ENCODE measurements around the gene CRYM.

The CRYM gene

GRCh38 chr16:21264571-21265036, 13.5 kb downstream of the CRYM start:
- DNase-seq (ENCODE audit: low read depth), result no peak
- no peak overlapping the region for H3K4me3 ChIP-seq (ENCODE audit: low read length)
- TF ChIP-seq, protein P1, sequence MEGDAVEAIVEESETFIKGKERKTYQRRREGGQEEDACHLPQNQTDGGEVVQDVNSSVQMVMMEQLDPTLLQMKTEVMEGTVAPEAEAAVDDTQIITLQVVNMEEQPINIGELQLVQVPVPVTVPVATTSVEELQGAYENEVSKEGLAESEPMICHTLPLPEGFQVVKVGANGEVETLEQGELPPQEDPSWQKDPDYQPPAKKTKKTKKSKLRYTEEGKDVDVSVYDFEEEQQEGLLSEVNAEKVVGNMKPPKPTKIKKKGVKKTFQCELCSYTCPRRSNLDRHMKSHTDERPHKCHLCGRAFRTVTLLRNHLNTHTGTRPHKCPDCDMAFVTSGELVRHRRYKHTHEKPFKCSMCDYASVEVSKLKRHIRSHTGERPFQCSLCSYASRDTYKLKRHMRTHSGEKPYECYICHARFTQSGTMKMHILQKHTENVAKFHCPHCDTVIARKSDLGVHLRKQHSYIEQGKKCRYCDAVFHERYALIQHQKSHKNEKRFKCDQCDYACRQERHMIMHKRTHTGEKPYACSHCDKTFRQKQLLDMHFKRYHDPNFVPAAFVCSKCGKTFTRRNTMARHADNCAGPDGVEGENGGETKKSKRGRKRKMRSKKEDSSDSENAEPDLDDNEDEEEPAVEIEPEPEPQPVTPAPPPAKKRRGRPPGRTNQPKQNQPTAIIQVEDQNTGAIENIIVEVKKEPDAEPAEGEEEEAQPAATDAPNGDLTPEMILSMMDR (conservative IDR thresholded peaks at IDR 0.05; ENCODE audit: low read depth, low read length), result no peak

GRCh38 chr16:21263640-21264570, 14.2 kb downstream of the CRYM start:
- DNase-seq (ENCODE audit: low read depth), result no peak
- TF ChIP-seq, protein P1 (conservative IDR thresholded peaks at IDR 0.05; ENCODE audit: low read depth, low read length), result no peak
- no peak overlapping the region for H3K4me3 ChIP-seq (ENCODE audit: low read length)

GRCh38 chr16:21262779-21263639, 15.1 kb downstream of the CRYM start:
- H3K4me3 ChIP-seq (ENCODE audit: low read length), result no peak overlapping the region
- no peak for DNase-seq (ENCODE audit: low read depth)
- TF ChIP-seq, protein P1 (conservative IDR thresholded peaks at IDR 0.05; ENCODE audit: low read depth, low read length), result no peak

GRCh38 chr16:21260870-21261791, 17.0 kb downstream of the CRYM start:
- TF ChIP-seq, protein P1 (conservative IDR thresholded peaks at IDR 0.05; ENCODE audit: low read depth, low read length), result no peak
- DNase-seq (ENCODE audit: low read depth), result peak; percentile 63
- no peak overlapping the region for H3K4me3 ChIP-seq (ENCODE audit: low read length)

DNA sequence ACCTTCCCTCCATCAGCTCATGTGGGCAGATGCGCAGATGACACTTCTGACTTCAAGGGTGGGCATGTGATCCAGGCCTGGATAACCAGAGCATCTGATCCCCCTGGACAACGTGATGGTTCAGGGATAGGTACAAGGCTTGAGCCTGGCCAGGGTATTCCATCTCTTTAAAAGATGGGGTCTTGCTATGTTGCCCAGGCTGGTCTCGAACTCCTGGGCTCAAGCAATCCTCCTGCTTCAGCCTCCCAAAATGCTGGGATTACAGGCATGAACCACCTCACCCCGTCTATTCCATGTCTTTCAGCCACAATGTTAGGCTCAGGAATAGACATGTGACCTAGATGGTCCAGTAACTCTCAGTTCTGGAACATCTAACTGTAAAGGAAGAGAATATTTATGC, 20.8 kb downstream of the CRYM start:
- DNase-seq (ENCODE audit: low read depth), result no peak
- TF ChIP-seq, protein P1 (conservative IDR thresholded peaks at IDR 0.05; ENCODE audit: low read depth, low read length), result no peak
- no peak overlapping the region for H3K4me3 ChIP-seq (ENCODE audit: low read length)

- H3K4me3 ChIP-seq (ENCODE audit: low read length), result no peak overlapping the region
- no peak for DNase-seq (ENCODE audit: low read depth)
- TF ChIP-seq, protein P1 (conservative IDR thresholded peaks at IDR 0.05; ENCODE audit: low read depth, low read length), result no peak
These were observed 21.5 kb downstream of the CRYM start for GRCh38 chr16:21256636-21257035.

Measured in retinal pigment epithelial cell (primary cell).